Adipocyte (in vitro differentiated cells): ENCODE results near the gene ZNF343.
A peak's percentile ranks its signal among the peaks of the same experiment; 100 is the strongest.
"Not testable (repeated sequence)": the region's sequence is repeated elsewhere in the genome, so short reads cannot be mapped to it uniquely, and the experiment has no call there.

Source experiments
- DNase-seq: peaks from one replicate; pipeline ENCODE4 v3.0.0-alpha.2; 2015; ENCODE audit warnings: low read depth
- H3K27me3 ChIP-seq: replicated peaks from 2 replicates; pipeline ENCODE4 v1.7.0; 2013; ENCODE audit warnings: mild to moderate bottlenecking, low read length, moderate library complexity; ENCODE audit not compliant: control insufficient read depth, insufficient read depth
- H3K36me3 ChIP-seq: 2 replicates; pipeline ENCODE4 v1.7.0; 2013; ENCODE audit warnings: low read length, mild to moderate bottlenecking, moderate library complexity; ENCODE audit not compliant: control insufficient read depth, insufficient read depth, severe bottlenecking
- H3K4me1 ChIP-seq: 2 replicates; pipeline ENCODE4 v1.7.0; 2013; ENCODE audit warnings: mild to moderate bottlenecking, low read length, moderate library complexity; ENCODE audit not compliant: control insufficient read depth, insufficient read depth
- H3K4me3 ChIP-seq: 2 replicates; pipeline ENCODE4 v1.7.0; 2013; ENCODE audit warnings: mild to moderate bottlenecking, low read length, moderate library complexity
- H3K9ac ChIP-seq: 2 replicates; pipeline ENCODE4 v1.7.0; 2013; ENCODE audit warnings: mild to moderate bottlenecking, low read length, moderate library complexity
- H3K9me3 ChIP-seq: 2 replicates; pipeline ENCODE4 v1.7.0; 2013; ENCODE audit warnings: mild to moderate bottlenecking, low read length, moderate library complexity; ENCODE audit not compliant: control insufficient read depth

Gene ZNF343

DNA sequence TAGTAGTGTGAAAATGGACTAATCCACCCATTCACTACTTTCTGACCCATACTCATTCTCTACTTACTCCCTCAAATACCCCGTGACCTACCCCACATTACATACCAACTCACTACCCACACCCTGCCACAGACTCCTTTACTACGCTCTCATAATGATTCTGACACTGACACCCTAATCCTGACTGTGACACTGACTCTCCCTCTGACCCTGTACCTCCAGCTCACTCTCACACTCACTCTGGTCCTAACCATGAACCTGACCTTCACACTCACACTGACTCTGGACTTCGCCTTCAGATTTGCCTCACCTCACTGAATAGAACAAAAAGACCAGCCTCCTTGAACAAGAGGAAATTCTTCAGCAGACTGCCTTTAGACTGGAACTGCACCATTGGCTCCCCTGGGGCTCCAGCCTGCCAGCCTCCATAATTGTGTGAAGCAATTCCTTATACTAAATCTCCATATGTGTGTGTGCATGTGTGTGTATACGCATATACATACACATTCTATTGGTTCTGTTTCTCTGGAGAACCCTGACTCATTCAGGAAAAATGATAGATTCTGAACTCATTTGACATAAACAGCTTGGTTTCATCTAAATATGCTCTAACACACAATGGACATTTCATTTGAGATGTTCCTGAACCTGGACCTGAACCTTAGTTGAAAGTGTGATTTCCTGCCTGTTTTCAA lies 10.5 kb upstream of the ZNF343 start:
- Histone ChIP-seq H3K4me3 (no peak overlapping the region), H3K9me3 (no peaks in the 10 kb centered on the region), H3K9ac (no peak overlapping the region), H3K4me1 (peaks cover 18% of the 10 kb centered on the region), H3K36me3 (no peaks in the 10 kb centered on the region), H3K27me3 (no peaks in the 10 kb centered on the region)
- DNase-seq = peak; percentile 59

DNA sequence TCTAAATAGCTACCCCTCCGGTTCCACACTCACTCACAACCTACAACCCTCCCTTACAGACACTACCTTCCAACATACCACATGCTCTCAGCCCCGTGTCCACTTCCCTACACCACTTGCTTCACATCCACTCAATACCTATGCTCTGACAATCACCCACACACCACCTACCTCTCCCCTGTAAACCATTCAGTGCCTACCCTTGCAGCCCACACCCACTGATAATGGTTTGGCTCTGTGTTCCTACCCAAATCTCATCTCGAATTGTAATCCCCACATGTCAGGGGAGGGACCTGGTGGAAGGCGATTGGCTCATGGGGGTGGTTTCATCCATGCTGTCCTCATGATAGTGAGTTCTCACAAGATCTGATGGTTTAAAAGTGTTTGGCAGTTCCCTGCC lies 9.8 kb upstream of the ZNF343 start:
- Histone ChIP-seq H3K36me3 (no peaks in the 10 kb centered on the region), H3K9ac (no peak overlapping the region), H3K4me1 (peaks cover 18% of the 10 kb centered on the region), H3K9me3 (no peaks in the 10 kb centered on the region), H3K4me3 (no peak overlapping the region), H3K27me3 (no peaks in the 10 kb centered on the region)
- no peak for DNase-seq

DNA sequence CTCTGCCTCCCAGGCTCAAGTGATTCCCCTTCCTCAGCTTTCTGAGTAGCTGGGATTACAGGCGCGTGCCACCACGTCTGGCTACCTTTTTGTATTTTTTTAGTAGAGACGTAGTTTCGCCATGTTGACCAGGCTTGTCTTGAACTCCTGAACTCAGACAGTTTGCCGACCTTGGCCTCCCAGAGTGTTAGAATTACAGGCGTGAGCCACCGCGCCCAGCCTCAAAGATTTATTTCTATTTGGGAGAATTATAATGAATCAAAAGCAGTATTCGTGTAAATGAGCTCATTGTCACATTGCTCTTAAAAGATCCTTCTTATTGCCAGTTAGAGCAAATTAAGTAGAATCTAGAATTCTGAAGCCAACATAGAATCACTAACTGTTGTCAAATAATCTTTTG lies 9.4 kb upstream of the ZNF343 start:
- Histone ChIP-seq H3K36me3 (no peaks in the 10 kb centered on the region), H3K4me3 (no peak overlapping the region), H3K4me1 (peaks cover 18% of the 10 kb centered on the region), H3K9ac (no peak overlapping the region), H3K27me3 (no peaks in the 10 kb centered on the region), H3K9me3 (no peaks in the 10 kb centered on the region)
- DNase-seq = no peak

DNA sequence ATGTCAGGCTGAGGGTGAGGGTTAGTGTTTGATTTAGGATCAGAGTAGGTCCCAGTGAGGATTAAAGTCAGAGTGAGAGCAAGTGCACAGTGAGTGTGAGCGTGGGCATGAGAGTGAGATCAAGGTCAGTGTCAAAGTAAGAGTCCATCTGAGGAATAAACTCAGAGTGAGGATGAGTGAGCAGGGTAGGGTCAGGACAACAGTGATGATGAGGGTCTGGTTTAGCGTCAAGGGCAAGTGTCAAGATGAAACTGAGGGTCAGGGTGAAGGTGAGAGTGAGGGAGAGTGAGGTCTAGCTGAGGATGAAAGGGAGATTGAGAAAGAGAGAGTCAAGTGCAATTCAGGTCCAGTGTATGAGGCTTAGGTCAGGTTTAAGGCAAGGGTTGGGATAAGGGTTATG lies 7.7 kb upstream of the ZNF343 start:
- Histone ChIP-seq H3K4me1 (peaks cover 18% of the 10 kb centered on the region), H3K4me3 (no peak overlapping the region), H3K9ac (no peak overlapping the region), H3K36me3 (no peaks in the 10 kb centered on the region), H3K27me3 (no peaks in the 10 kb centered on the region), H3K9me3 (no peaks in the 10 kb centered on the region)
- DNase-seq = no peak

DNA sequence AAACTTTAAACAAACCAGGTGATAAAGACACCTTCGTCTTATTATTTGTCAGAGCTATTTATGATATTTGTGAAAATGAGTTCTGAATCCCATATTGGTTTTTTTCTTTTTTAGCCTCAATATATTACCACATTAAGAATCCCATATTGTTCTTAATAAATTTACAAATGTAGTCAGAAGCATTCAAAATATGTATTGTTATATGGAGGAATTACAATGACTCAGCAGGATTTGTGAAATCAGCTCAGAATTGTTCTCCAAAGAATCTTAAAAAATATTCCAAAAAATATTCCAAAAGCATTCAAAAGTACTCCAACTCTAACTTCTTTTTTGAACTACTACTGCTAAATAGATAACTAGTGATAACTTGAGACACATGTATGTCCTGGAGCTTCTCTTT lies 6.5 kb upstream of the ZNF343 start:
- peak; percentile 58 for DNase-seq

DNA sequence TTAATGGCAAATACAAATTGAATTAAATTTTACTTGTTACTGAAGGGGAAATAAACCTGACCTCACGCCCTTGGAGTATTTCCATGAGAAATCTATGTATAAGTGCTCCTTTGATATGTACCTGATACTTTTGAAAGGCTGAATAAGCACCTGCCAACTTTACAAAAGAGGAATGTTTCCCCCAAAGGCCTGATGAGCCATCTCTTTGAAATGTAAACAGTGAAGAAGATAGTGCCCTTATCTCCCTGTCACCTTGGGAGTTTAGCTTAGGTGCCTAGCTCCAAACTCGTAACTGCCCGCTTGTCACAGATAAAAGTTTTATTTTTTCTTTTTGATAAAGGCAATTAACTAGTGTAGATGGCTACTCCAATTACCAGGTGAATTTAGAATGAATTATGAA lies 1.1 kb upstream of the ZNF343 start:
- peak overlapping the region; percentile 96 for H3K4me3 ChIP-seq

More for the DNA sequence above, 6.5 kb upstream of the ZNF343 start:
- H3K4me3 ChIP-seq = peak overlapping the region; percentile 46
- H3K9me3 ChIP-seq = no peaks in the 10 kb centered on the region
- H3K27me3 ChIP-seq = no peaks in the 10 kb centered on the region
- H3K4me1 ChIP-seq = peaks cover 18% of the 10 kb centered on the region
- no peaks in the 10 kb centered on the region for H3K36me3 ChIP-seq
- no peak overlapping the region for H3K9ac ChIP-seq

DNA sequence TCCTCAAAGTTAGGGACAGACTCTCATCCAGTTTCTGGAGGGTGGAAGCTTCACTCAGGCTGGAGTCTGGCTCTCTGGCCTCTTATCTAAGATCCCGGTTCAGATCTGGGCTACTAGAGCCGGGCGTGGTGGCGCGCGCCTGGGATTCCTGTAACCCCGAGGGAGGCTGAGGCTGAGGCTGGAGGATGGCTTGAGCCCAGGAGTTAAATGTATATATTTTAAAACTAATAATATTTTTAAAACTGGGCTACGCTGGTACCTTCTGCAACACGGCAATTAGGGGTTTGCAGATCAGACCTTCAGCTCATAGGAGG lies 710 bp upstream of the ZNF343 start:
- no peaks in the 10 kb centered on the region for H3K27me3 ChIP-seq
- DNase-seq = peak; percentile 29

More for the DNA sequence above, 1.1 kb upstream of the ZNF343 start:
- Histone ChIP-seq H3K9ac (peak overlapping the region; percentile 96), H3K27me3 (no peaks in the 10 kb centered on the region), H3K9me3 (no peaks in the 10 kb centered on the region), H3K36me3 (no peaks in the 10 kb centered on the region), H3K4me1 (peaks cover 19% of the 10 kb centered on the region)
- no peak for DNase-seq

DNA sequence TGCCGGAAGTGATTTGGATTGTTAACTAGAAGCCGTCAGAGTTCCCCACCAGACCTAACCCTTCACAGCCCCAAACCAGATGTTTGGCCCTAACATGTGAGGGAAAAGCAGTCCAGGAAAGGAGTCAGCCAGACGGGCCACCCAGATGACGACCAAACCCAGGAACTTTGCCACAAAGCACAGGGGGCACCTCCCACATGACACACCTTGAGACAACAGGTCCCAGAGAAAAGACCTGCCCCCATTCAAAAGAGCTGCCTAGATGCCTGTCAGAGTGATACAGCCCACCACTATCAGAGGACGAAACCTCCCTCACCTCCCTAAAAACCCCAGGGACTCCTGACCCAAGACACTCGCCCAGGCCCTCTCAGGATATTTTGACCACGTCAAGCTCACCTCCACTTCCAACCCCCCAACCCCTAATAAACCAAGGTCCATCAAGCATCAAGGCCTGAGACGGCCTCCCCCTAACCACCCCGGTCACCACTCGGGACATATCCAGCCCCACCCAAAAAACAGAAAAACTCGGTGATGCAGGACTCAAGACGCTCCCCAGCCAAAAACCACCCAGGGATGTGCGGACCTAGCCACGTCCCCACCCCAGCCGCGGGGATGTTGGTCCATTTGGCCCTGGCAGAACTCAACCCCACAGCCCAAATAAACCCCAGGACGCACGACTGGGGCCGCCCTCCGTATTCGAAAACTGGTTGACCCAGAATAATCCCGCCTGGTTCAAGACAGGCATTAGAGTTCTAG lies 662 bp downstream of the ZNF343 start:
- H3K27me3 ChIP-seq = no peaks in the 10 kb centered on the region
- DNase-seq = peak; percentile 50
- peak overlapping the region; percentile 96 for H3K4me3 ChIP-seq
- H3K4me1 ChIP-seq = peaks cover 17% of the 10 kb centered on the region
- no peaks in the 10 kb centered on the region for H3K36me3 ChIP-seq
- no peaks in the 10 kb centered on the region for H3K9me3 ChIP-seq
- H3K9ac ChIP-seq = peak overlapping the region; percentile 96

More for the DNA sequence above, 710 bp upstream of the ZNF343 start:
- peak overlapping the region; percentile 96 for H3K4me3 ChIP-seq
- H3K9ac ChIP-seq = peak overlapping the region; percentile 96
- H3K36me3 ChIP-seq = no peaks in the 10 kb centered on the region
- H3K9me3 ChIP-seq = no peaks in the 10 kb centered on the region
- H3K4me1 ChIP-seq = peaks cover 17% of the 10 kb centered on the region

DNA sequence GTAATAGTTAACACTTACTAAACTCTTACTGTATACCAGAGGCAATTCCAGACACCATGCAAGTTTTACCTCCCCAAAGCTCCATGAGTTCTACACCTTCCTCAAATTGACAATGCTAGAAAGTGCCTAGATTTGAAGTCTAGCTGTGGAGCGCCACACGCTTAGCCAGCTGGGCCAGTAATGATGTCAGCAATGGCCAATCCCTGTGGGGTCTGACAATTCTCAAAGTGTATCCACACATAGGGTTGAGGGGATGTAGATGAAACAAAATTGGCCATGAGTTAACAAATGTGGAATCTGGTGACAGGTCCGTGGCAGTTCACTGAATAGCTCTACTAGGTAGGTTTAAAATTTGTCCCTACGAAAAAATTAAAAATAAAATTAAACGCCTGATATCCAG lies 1.3 kb downstream of the ZNF343 start:
- Histone ChIP-seq H3K36me3 (no peaks in the 10 kb centered on the region), H3K27me3 (no peaks in the 10 kb centered on the region), H3K9ac (peak overlapping the region; percentile 96), H3K4me3 (peak overlapping the region; percentile 96), H3K9me3 (no peaks in the 10 kb centered on the region), H3K4me1 (peaks cover 17% of the 10 kb centered on the region)
- no peak for DNase-seq

DNA sequence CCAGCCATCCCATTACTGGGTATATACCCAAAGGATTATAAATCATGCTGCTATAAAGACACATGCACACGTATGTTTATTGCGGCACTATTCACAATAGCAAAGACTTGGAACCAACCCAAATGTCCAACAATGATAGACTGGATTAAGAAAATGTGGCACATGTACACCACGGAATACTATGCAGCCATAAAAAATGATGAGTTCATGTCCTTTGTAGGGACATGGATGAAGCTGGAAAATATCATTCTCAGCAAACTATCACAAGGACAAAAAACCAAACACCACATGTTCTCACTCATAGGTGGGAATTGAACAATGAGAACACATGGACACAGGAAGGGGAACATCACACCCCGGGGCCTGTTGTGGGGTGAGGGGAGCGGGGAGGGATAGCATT lies 2.3 kb downstream of the ZNF343 start:
- not testable (repeated sequence) for H3K27me3 ChIP-seq, DNase-seq, H3K9ac ChIP-seq, H3K9me3 ChIP-seq, H3K4me3 ChIP-seq, H3K36me3 ChIP-seq
- H3K4me1 ChIP-seq = peaks cover 17% of the 10 kb centered on the region

DNA sequence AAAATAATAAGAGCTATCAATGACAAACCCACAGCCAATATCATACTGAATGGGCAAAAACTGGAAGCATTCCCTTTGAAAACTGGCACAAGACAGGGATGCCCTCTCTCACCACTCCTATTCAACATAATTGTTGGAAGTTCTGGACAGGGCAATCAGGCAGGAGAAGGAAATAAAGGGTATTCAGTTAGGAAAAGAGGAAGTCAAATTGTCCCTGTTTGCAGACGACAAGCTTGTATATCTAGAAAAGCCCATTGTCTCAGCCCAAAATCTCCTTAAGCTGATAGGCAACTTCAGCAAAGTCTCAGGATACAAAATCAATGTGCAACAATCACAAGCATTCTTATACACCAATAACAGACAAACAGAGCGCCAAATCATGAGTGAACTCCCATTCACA lies 3.9 kb downstream of the ZNF343 start:
- not testable (repeated sequence) for H3K4me3 ChIP-seq, H3K27me3 ChIP-seq, H3K9ac ChIP-seq, DNase-seq, H3K36me3 ChIP-seq, H3K9me3 ChIP-seq
- peaks cover 16% of the 10 kb centered on the region for H3K4me1 ChIP-seq
